GM13977 (cell line): ENCODE results near the gene RUBCNL.
A peak's percentile ranks its signal among the peaks of the same experiment; 100 is the strongest.

ENCODE experiments used
- DNase-seq: peaks from one replicate; pipeline ENCODE4 v3.0.0; 2012; ENCODE audit warnings: low spot score
- CTCF ChIP-seq: IDR thresholded peaks from 2 replicates; pipeline ENCODE4 v1.5.1; 2012; ENCODE audit warnings: mild to moderate bottlenecking, control low read depth; ENCODE audit not compliant: insufficient read depth; ENCODE audit errors: extremely low read depth, missing control alignments
- in situ Hi-C: fragments of 300-500 bp; cut with MboI; formaldehyde crosslinking; loops from one replicate; pipeline ENCODE4 v1.12.0; 2022; ENCODE audit warnings: low sequenced_read_pairs, low pct_unique_long_range_greater_than_20kb, mixed read lengths, inconsistent platforms; ENCODE audit not compliant: unreplicated experiment

RUBCNL gene

DNA sequence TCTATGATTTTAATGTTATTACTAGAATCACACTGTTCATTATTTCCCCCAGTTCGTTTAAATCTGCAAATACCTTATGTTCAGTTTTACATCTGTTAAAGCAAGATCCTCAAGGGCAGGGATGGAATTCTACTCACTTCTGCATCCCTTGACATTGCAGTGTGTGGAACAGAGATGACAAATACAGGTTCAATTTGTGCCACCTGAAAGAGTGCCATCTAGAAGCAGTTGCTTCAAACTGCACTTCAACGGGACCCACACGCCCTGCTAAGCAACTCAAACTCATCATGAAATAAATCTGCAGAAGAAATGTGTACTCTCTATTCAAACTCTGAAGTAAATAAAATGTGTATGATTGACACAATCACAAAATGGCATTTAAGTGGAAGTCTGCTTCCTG is 44.5 kb downstream of the RUBCNL start:
- in situ Hi-C loops, result no loop called here
- no peak for TF ChIP-seq CTCF
- DNase-seq, result no peak

- peak; percentile 43 for DNase-seq
- in situ Hi-C loops, result no loop called here
- TF ChIP-seq CTCF, result no peak
Observed at GRCh38 chr13:46341112-46341711, 45.8 kb downstream of the RUBCNL start.

DNA sequence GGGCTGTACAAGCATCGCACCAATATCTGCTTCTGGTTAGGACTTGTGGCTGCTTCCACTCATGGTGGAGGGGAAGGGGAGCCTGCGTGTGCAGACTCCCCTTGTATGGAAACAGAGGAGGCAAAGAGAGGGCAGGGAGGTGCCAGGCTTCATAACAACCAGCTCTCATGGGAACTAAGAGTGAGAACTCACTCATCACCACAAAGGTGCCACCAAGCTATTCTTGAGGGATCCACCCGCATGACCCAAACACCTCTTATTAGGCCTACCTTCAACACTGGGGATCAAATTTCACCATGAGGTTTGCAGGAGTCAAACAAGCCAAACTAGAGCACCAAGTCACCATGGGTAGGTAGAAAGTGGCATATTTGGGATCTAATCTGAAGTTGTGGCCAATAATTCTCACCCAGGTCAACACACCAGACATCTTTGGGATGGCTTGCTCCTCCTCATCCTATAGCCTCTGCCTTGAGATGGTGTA is 46.4 kb downstream of the RUBCNL start:
- no peak for DNase-seq
- TF ChIP-seq CTCF, result no peak
- in situ Hi-C loops, result no loop called here

- in situ Hi-C loops, result no loop called here
- TF ChIP-seq CTCF, result no peak
- DNase-seq, result no peak
Observed at GRCh38 chr13:46340011-46340410, 47.0 kb downstream of the RUBCNL start.

DNA sequence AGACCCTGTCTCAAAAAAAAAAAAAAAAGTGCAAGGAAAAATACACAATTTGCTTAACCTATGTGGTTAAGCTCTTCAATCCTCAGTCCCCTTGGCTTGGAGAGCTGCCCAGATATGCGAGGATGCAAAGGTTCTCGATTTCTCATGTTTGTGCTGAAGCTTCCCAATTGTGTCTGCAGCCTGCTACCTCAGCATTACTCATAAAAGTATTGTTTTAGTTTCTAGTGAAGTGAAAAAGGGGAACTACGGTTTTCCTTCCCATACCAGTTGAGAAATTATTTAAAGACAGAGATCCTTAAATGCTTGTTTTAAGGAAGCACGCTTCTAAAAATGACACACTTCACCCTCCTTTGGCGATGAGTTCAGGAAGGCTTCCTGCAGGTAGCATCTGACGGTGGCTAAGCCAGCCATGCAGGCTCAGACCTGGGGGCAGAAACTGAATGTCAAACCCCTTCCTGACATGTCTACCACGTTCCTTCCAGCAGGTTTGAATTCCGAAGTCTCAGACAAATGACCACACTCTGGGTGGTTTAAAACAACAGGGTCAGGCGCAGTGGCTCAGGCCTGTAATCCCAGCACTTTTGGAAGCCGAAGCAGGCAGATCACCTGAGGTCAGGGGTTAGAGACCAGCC is 47.9 kb downstream of the RUBCNL start:
- TF ChIP-seq CTCF, result no peak
- peak; percentile 36 for DNase-seq
- in situ Hi-C loops, result no loop called here

- in situ Hi-C loops, result no loop called here
- TF ChIP-seq CTCF, result no peak
- no peak for DNase-seq
Observed at GRCh38 chr13:46337700-46338099, 49.4 kb downstream of the RUBCNL start.
